Osteoblast (primary cell): Measurements from ENCODE around the gene BLOC1S5. TPM values are rescaled to one million over a fixed set of nuclear protein-coding genes. Genes with fewer than 3 reads are reported as not detected.
"Not testable (repeated sequence)": the region's sequence is repeated elsewhere in the genome, so short reads cannot be mapped to it uniquely, and the experiment has no call there.

Experiments used
- DNase-seq: peaks from one replicate; pipeline ENCODE4 v3.0.0; 2011; ENCODE audit warnings: low spot score, mixed read lengths; ENCODE audit not compliant: insufficient read length; ENCODE audit errors: missing footprints
- H2AFZ ChIP-seq: 2 replicates; pipeline ENCODE4 v1.6.0; 2011; ENCODE audit warnings: mild to moderate bottlenecking, low read length
- H3K27ac ChIP-seq: 2 replicates; pipeline ENCODE4 v1.5.1; 2011; ENCODE audit warnings: mild to moderate bottlenecking, low read depth, low read length, moderate library complexity
- H3K27me3 ChIP-seq: 2 replicates; pipeline ENCODE4 v1.6.0; 2012; ENCODE audit warnings: mild to moderate bottlenecking, control low read depth, inconsistent platforms, low read length, moderate library complexity; ENCODE audit not compliant: insufficient read depth
- H3K36me3 ChIP-seq: 2 replicates; pipeline ENCODE4 v1.5.1; 2011; ENCODE audit warnings: mild to moderate bottlenecking, low read length, control low read depth, moderate library complexity; ENCODE audit not compliant: insufficient read depth
- H3K4me1 ChIP-seq: 2 replicates; pipeline ENCODE4 v1.5.1; 2011; ENCODE audit warnings: mild to moderate bottlenecking, low read length, control low read depth, moderate library complexity; ENCODE audit not compliant: insufficient read depth
- H3K4me2 ChIP-seq: 2 replicates; pipeline ENCODE4 v1.6.0; 2011; ENCODE audit warnings: mild to moderate bottlenecking, low read length; ENCODE audit not compliant: insufficient read depth
- H3K4me3 ChIP-seq: fragments of 200-600 bp; sonication (generic); 3 replicates; pipeline ENCODE4 v1.5.1; 2012; ENCODE audit warnings: mild to moderate bottlenecking, low read length, inconsistent platforms; ENCODE audit not compliant: insufficient read depth
- H3K79me2 ChIP-seq: 2 replicates; pipeline ENCODE4 v1.6.0; 2012; ENCODE audit warnings: mild to moderate bottlenecking, low read length, control low read depth, inconsistent platforms; ENCODE audit not compliant: insufficient read depth
- H3K9me3 ChIP-seq: 2 replicates; pipeline ENCODE4 v1.5.1; 2011; ENCODE audit warnings: low read depth, low read length, control low read depth
- H4K20me1 ChIP-seq: 2 replicates; pipeline ENCODE4 v1.6.0; 2012; ENCODE audit warnings: mild to moderate bottlenecking, low read length, control low read depth; ENCODE audit not compliant: insufficient read depth
- CTCF ChIP-seq: IDR thresholded peaks from 2 replicates; pipeline ENCODE4 v1.5.1; 2011; ENCODE audit warnings: mild to moderate bottlenecking, low read depth, low read length, moderate library complexity; ENCODE audit errors: extremely low read depth
- total RNA-seq: library from RNA; depleted of rRNA; stranded (reverse); fragments of >200 nt; gene quantifications from 2 replicates; pipeline ENCODE4 v1.2.3, GENCODE V29; 2012

The BLOC1S5 gene
- total RNA-seq, 1 donor, result 14.1 TPM

GRCh38 chr6:8043221-8043620 lies 21.0 kb downstream of the BLOC1S5 start:
- no peak overlapping the region for H3K27ac ChIP-seq
- no peak for TF ChIP-seq CTCF

DNA sequence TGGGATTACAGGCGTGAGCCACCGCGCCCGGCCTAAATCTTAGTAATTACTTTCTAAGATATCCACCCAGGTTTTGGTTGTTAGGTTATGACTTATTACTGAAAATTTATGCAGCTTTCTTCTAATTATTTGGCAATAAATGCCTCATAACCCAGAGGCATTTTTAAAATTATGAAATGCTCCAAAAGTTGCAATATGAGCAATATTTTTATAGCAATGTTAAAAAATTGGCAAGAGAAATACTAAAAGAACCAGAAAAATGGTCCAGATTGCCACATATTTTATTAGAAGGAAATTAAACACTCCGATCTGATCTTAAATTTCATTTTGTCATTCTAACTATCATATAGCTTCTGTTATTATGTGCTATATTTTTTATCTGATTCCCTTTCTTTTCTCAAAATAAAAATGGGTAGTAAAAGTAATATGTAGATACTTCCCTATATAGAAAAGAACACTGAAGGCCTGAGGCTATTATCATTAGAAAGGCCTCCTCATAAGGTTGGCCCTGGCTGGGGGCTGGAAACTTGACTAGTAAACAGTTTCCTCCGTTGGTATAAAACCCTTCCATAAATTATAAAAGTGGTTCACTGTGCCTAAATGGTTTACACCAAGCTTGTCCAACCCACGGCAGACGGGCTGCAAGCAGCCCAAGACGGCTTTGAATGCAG lies 22.1 kb downstream of the BLOC1S5 start:
- H3K27ac ChIP-seq, result no peak overlapping the region
- H2AFZ ChIP-seq, result no peak overlapping the region
- peaks cover 9% of the 10 kb centered on the region for H3K79me2 ChIP-seq
- peaks cover 10% of the 10 kb centered on the region for H3K36me3 ChIP-seq
- no peak for TF ChIP-seq CTCF
- DNase-seq, result no peak
- H4K20me1 ChIP-seq, result peaks cover 3% of the 10 kb centered on the region
- no peaks in the 10 kb centered on the region for H3K4me1 ChIP-seq
- H3K4me2 ChIP-seq, result no peak overlapping the region
- no peak overlapping the region for H3K4me3 ChIP-seq
- no peaks in the 10 kb centered on the region for H3K27me3 ChIP-seq
- H3K9me3 ChIP-seq, result no peaks in the 10 kb centered on the region

More at GRCh38 chr6:8043221-8043620, 21.0 kb downstream of the BLOC1S5 start:
- H2AFZ ChIP-seq, result no peak overlapping the region
- H3K27me3 ChIP-seq, result no peaks in the 10 kb centered on the region
- no peak for DNase-seq
- H4K20me1 ChIP-seq, result no peaks in the 10 kb centered on the region
- H3K79me2 ChIP-seq, result peaks cover 2% of the 10 kb centered on the region
- H3K4me2 ChIP-seq, result no peak overlapping the region
- peaks cover 10% of the 10 kb centered on the region for H3K36me3 ChIP-seq
- no peaks in the 10 kb centered on the region for H3K9me3 ChIP-seq
- no peaks in the 10 kb centered on the region for H3K4me1 ChIP-seq
- no peak overlapping the region for H3K4me3 ChIP-seq

GRCh38 chr6:8034107-8034506 lies 30.1 kb downstream of the BLOC1S5 start:
- H4K20me1 ChIP-seq, H3K36me3 ChIP-seq, DNase-seq, H3K27ac ChIP-seq, H3K4me2 ChIP-seq, H2AFZ ChIP-seq, H3K4me1 ChIP-seq, H3K9me3 ChIP-seq, H3K4me3 ChIP-seq, H3K27me3 ChIP-seq: not testable (repeated sequence)
- H3K79me2 ChIP-seq, result peaks cover 38% of the 10 kb centered on the region

- Histone ChIP-seq H3K36me3 (no peaks in the 10 kb centered on the region), H4K20me1 (no peaks in the 10 kb centered on the region), H3K27me3 (no peaks in the 10 kb centered on the region), H3K4me3 (no peak overlapping the region), H3K9me3 (no peaks in the 10 kb centered on the region), H3K4me2 (no peak overlapping the region), H3K4me1 (peaks cover 20% of the 10 kb centered on the region), H3K79me2 (peaks cover 21% of the 10 kb centered on the region), H2AFZ (no peak overlapping the region), H3K27ac (no peak overlapping the region)
- no peak for TF ChIP-seq CTCF
- no peak for DNase-seq
These were observed 33.3 kb downstream of the BLOC1S5 start for GRCh38 chr6:8030920-8031319.
